ENCODE measurements around the gene CCNI. TPM values are rescaled to one million over a fixed set of nuclear protein-coding genes. Genes with fewer than 3 reads are reported as not detected.
A peak's percentile ranks its signal among the peaks of the same experiment; 100 is the strongest.

Gene CCNI
- total and polyA plus RNA-seq, 2 of the 13 experiments (the other 11 are each of a cell fraction or from before 2014, with no cell fraction given): 43.5 to 122 TPM

GRCh38 chr4:77023920-77024319 lies 51.9 kb downstream of the CCNI start (continued):
- TF ChIP-seq RERE (CRISPR knock-in tag; IDR thresholded peaks at IDR 0.05; ENCODE audit: low read depth): no peak
- TF ChIP-seq HOXA3 (CRISPR knock-in tag; IDR thresholded peaks at IDR 0.05): peak; percentile 83
- TF ChIP-seq CENPX (CRISPR knock-in tag; IDR thresholded peaks at IDR 0.05): no peak
- TF ChIP-seq ZFP82 (CRISPR knock-in tag; IDR thresholded peaks at IDR 0.05; ENCODE audit: borderline replicate concordance): no peak
- TF ChIP-seq KLF9 (CRISPR knock-in tag; IDR thresholded peaks at IDR 0.05; ENCODE audit: low read depth): no peak
- TF ChIP-seq HOMEZ (CRISPR knock-in tag; IDR thresholded peaks at IDR 0.05; ENCODE audit: low read depth): peak; percentile 26; the same call in 1 of the 2 replicates
- TF ChIP-seq FOXA3 (CRISPR knock-in tag; IDR thresholded peaks at IDR 0.05): peak; percentile 85
- no peak for TF ChIP-seq ZNF451 (CRISPR knock-in tag; IDR thresholded peaks at IDR 0.05)
- TF ChIP-seq ZNF556 (CRISPR knock-in tag; IDR thresholded peaks at IDR 0.05; ENCODE audit: borderline replicate concordance): 0 out of 2 replicates have a peak, but pooled peaks have one; percentile 33
- TF ChIP-seq HNRNPK (IDR thresholded peaks at IDR 0.05; ENCODE audit: low read depth, low read length, poor library complexity, severe bottlenecking): no peak
- no peak for TF ChIP-seq FOXC1 (CRISPR knock-in tag; IDR thresholded peaks at IDR 0.05; ENCODE audit: borderline replicate concordance)
- no peak for TF ChIP-seq SRSF1 (optimal IDR thresholded peaks at IDR 0.05; ENCODE audit: low read depth, low read length)
- TF ChIP-seq ZBTB2 (CRISPR knock-in tag; IDR thresholded peaks at IDR 0.05; ENCODE audit: low read depth): no peak
- peak; percentile 49; the same call in 1 of the 2 replicates for TF ChIP-seq ZNF292 (CRISPR knock-in tag; IDR thresholded peaks at IDR 0.05; ENCODE audit: borderline replicate concordance, low read depth)
- no peak for TF ChIP-seq RAD21 (CRISPR knock-in tag; IDR thresholded peaks at IDR 0.05)
- peak; percentile 16; the same call in 1 of the 2 replicates for TF ChIP-seq SKIL (CRISPR knock-in tag; IDR thresholded peaks at IDR 0.05; ENCODE audit: borderline replicate concordance)
- TF ChIP-seq ZNF619 (CRISPR knock-in tag; IDR thresholded peaks at IDR 0.05): no peak
- TF ChIP-seq NR2F6 (IDR thresholded peaks at IDR 0.05): peak; percentile 88
- peak; percentile 87 for TF ChIP-seq NR2F6 (CRISPR knock-in tag; IDR thresholded peaks at IDR 0.05)
- TF ChIP-seq HNF4G (IDR thresholded peaks at IDR 0.05; ENCODE audit: borderline replicate concordance, low read depth, low read length): 0 out of 2 replicates have a peak, but pooled peaks have one; percentile 6
- no peak for TF ChIP-seq HNF4G (CRISPR knock-in tag; IDR thresholded peaks at IDR 0.05; ENCODE audit: borderline replicate concordance, low read depth)
